ENCODE data around the gene LMCD1. TPM values are rescaled to one million over a fixed set of nuclear protein-coding genes. Genes with fewer than 3 reads are reported as not detected.

Gene LMCD1
- total RNA-seq, 2 experiments from 2014 or later: 2.3 to 10.0 TPM

- Mint-ChIP-seq H3K27me3 (no peaks in the 10 kb centered on the region), H3K36me3 (no peaks in the 10 kb centered on the region), H3K4me3 (no peak overlapping the region), H3K4me1 (no peaks in the 10 kb centered on the region), H3K9me3 (ENCODE audit: low read depth) (no peaks in the 10 kb centered on the region), H3K27ac (no peak overlapping the region)
- peak; percentile 25 for DNase-seq
- ATAC-seq: no peak
- CTCF ChIA-PET: no interaction called here
Observed at GRCh38 chr3:8595252-8595651, 93.6 kb downstream of the LMCD1 start.

- Mint-ChIP-seq H3K4me1 (no peaks in the 10 kb centered on the region), H3K36me3 (no peaks in the 10 kb centered on the region), H3K9me3 (ENCODE audit: low read depth) (no peaks in the 10 kb centered on the region), H3K27me3 (no peaks in the 10 kb centered on the region), H3K4me3 (no peak overlapping the region), H3K27ac (no peak overlapping the region)
- ATAC-seq (no peak), DNase-seq (peak; percentile 19)
- CTCF ChIA-PET: no interaction called here
Observed at GRCh38 chr3:8595695-8596115, 94.1 kb downstream of the LMCD1 start.

GRCh38 chr3:8596321-8597218, 94.9 kb downstream of the LMCD1 start:
- Mint-ChIP-seq H3K9me3 (ENCODE audit: low read depth) (no peaks in the 10 kb centered on the region), H3K36me3 (no peaks in the 10 kb centered on the region), H3K4me3 (no peak overlapping the region), H3K4me1 (no peaks in the 10 kb centered on the region), H3K27ac (no peak overlapping the region), H3K27me3 (no peaks in the 10 kb centered on the region)
- CTCF ChIA-PET: no interaction called here
- ATAC-seq (no peak), DNase-seq (peak; percentile 14)

GRCh38 chr3:8597219-8597853, 95.7 kb downstream of the LMCD1 start:
- peak; percentile 16 for DNase-seq
- H3K27me3 Mint-ChIP-seq: no peaks in the 10 kb centered on the region
- H3K27ac Mint-ChIP-seq: no peak overlapping the region
- no peaks in the 10 kb centered on the region for H3K36me3 Mint-ChIP-seq
- H3K4me3 Mint-ChIP-seq: no peak overlapping the region
- H3K4me1 Mint-ChIP-seq: no peaks in the 10 kb centered on the region
- no peak for ATAC-seq
- CTCF ChIA-PET: no interaction called here
- H3K9me3 Mint-ChIP-seq (ENCODE audit: low read depth): no peaks in the 10 kb centered on the region

GRCh38 chr3:8599146-8599545, 97.5 kb downstream of the LMCD1 start:
- Mint-ChIP-seq H3K27me3 (no peaks in the 10 kb centered on the region), H3K4me1 (no peaks in the 10 kb centered on the region), H3K27ac (no peak overlapping the region), H3K9me3 (ENCODE audit: low read depth) (no peaks in the 10 kb centered on the region), H3K4me3 (no peak overlapping the region), H3K36me3 (no peaks in the 10 kb centered on the region)
- ATAC-seq (no peak), DNase-seq (peak; percentile 18)
- CTCF ChIA-PET: no interaction called here

- H3K9me3 Mint-ChIP-seq (ENCODE audit: low read depth): no peaks in the 10 kb centered on the region
- no peaks in the 10 kb centered on the region for H3K27me3 Mint-ChIP-seq
- H3K4me1 Mint-ChIP-seq: no peaks in the 10 kb centered on the region
- H3K27ac Mint-ChIP-seq: no peak overlapping the region
- ATAC-seq: no peak
- CTCF ChIA-PET: no interaction called here
- DNase-seq: no peak
- no peak overlapping the region for H3K4me3 Mint-ChIP-seq
- no peaks in the 10 kb centered on the region for H3K36me3 Mint-ChIP-seq
Observed at GRCh38 chr3:8600457-8600856, 98.8 kb downstream of the LMCD1 start.

GRCh38 chr3:8603115-8603710, 101.6 kb downstream of the LMCD1 start:
- DNase-seq: no peak
- Mint-ChIP-seq H3K4me3 (no peak overlapping the region), H3K27ac (no peak overlapping the region), H3K27me3 (no peaks in the 10 kb centered on the region), H3K4me1 (no peaks in the 10 kb centered on the region), H3K36me3 (no peaks in the 10 kb centered on the region), H3K9me3 (ENCODE audit: low read depth) (no peaks in the 10 kb centered on the region)
- ATAC-seq: no peak
- CTCF ChIA-PET: no interaction called here

- Mint-ChIP-seq H3K9me3 (ENCODE audit: low read depth) (no peaks in the 10 kb centered on the region), H3K27me3 (peaks cover 1% of the 10 kb centered on the region), H3K27ac (no peak overlapping the region), H3K36me3 (no peaks in the 10 kb centered on the region), H3K4me1 (no peaks in the 10 kb centered on the region), H3K4me3 (no peak overlapping the region)
- ATAC-seq: no peak
- DNase-seq: no peak
- CTCF ChIA-PET: no interaction called here
Observed at GRCh38 chr3:8604006-8604405, 102.4 kb downstream of the LMCD1 start.

GRCh38 chr3:8604988-8605387, 103.4 kb downstream of the LMCD1 start:
- H3K4me3 Mint-ChIP-seq: no peak overlapping the region
- CTCF ChIA-PET: no interaction called here
- no peaks in the 10 kb centered on the region for H3K9me3 Mint-ChIP-seq (ENCODE audit: low read depth)
- no peak overlapping the region for H3K27ac Mint-ChIP-seq
- ATAC-seq: no peak
- no peaks in the 10 kb centered on the region for H3K36me3 Mint-ChIP-seq
- no peaks in the 10 kb centered on the region for H3K4me1 Mint-ChIP-seq
- DNase-seq: no peak
- H3K27me3 Mint-ChIP-seq: peaks cover 3% of the 10 kb centered on the region

- H3K9me3 Mint-ChIP-seq (ENCODE audit: low read depth): no peaks in the 10 kb centered on the region
- H3K27ac Mint-ChIP-seq: no peak overlapping the region
- H3K4me3 Mint-ChIP-seq: no peak overlapping the region
- CTCF ChIA-PET: no interaction called here
- DNase-seq: no peak
- H3K4me1 Mint-ChIP-seq: no peaks in the 10 kb centered on the region
- ATAC-seq: no peak
- peaks cover 5% of the 10 kb centered on the region for H3K27me3 Mint-ChIP-seq
- no peaks in the 10 kb centered on the region for H3K36me3 Mint-ChIP-seq
Observed at GRCh38 chr3:8606701-8607231, 105.1 kb downstream of the LMCD1 start.

GRCh38 chr3:8607234-8608040, 105.8 kb downstream of the LMCD1 start:
- CTCF ChIA-PET: no interaction called here

GRCh38 chr3:8608041-8608790, 106.6 kb downstream of the LMCD1 start:
- CTCF ChIA-PET: no interaction called here
- Mint-ChIP-seq H3K27ac (no peak overlapping the region), H3K27me3 (peaks cover 5% of the 10 kb centered on the region), H3K4me3 (no peak overlapping the region), H3K9me3 (ENCODE audit: low read depth) (no peaks in the 10 kb centered on the region), H3K4me1 (no peaks in the 10 kb centered on the region), H3K36me3 (no peaks in the 10 kb centered on the region)
- DNase-seq: no peak
- no peak for ATAC-seq

More at GRCh38 chr3:8607234-8608040, 105.8 kb downstream of the LMCD1 start:
- Mint-ChIP-seq H3K27me3 (peaks cover 5% of the 10 kb centered on the region), H3K27ac (no peak overlapping the region), H3K4me1 (no peaks in the 10 kb centered on the region), H3K36me3 (no peaks in the 10 kb centered on the region), H3K4me3 (no peak overlapping the region), H3K9me3 (ENCODE audit: low read depth) (no peaks in the 10 kb centered on the region)
- ATAC-seq (no peak), DNase-seq (no peak)

Measured in activated CD8-positive, alpha-beta memory T cell treated with anti-CD3 and anti-CD28 coated beads, Interleukin-2, amount 10 ng/mL, durations not matched to agents 7 days and 5 days (primary cell).